Left colon (tissue), 2 donors: Measurements from ENCODE around the gene TMEM43. TPM values are rescaled to one million over a fixed set of nuclear protein-coding genes. Genes with fewer than 3 reads are reported as not detected.
"Not testable (repeated sequence)": the region's sequence is repeated elsewhere in the genome, so short reads cannot be mapped to it uniquely, and the experiment has no call there.

Experiments
- ATAC-seq: fragments of 200-7000 bp; cut with Tn5 transposase; one replicate; pipeline ENCODE4 v1.9.1; 2020; ENCODE audit warnings: mild to moderate bottlenecking, moderate library complexity
- DNase-seq, 2 donors: peaks; one replicate each; pipeline ENCODE4 v3.0.0-alpha.2; 2020
- intact Hi-C, 2 donors: fragments of 100-400 bp; cut with DNase I in 1 of 2; cut with micrococcal nuclease in 1 of 2; formaldehyde crosslinking; loops; one replicate each; pipeline versions ENCODE4 v1.11.2 to v1.14.0; 2022; cut with DNase I, micrococcal nuclease
- long read RNA-seq: library from polyadenylated mRNA; unstranded; transcript quantifications from one replicate; pipeline ENCODE4 v2.0.0, GENCODE V29; 2021
- total RNA-seq, 2 donors: library from RNA; stranded (reverse); fragmentation: NEBNext Ultra II Directional; extraction: Animal tissue kit (Norgen Biotek cat#: 25700); gene quantifications; one replicate each; pipeline ENCODE4 v1.2.1, GENCODE V29; 2021
- donor health status: DM: no; HTN: no; CAD: no.
- donor health status: DM: yes; HTN: yes; CAD: no.

TMEM43 gene
- total RNA-seq: 10 to 100 TPM; 25.3 to 29.2 TPM
- long read RNA-seq, transcript TMEM43-201 (12 exons, 3,341 nt): major isoform, 41 of 58 reads
- long read RNA-seq, partial matches to known transcripts: 13 of 58 reads
- long read RNA-seq, other reads (novel, unspliced or antisense): 4 of 58 reads

GRCh38 chr3:14124615-14125192, at the start of gene TMEM43, which contains the start of gene CHCHD4:
Gene TMEM43 (plus strand): TSS chr3:14125052. CDS start chr3:14125194, 142 bp downstream.
Gene CHCHD4 (minus strand): TSS chr3:14124870. CDS start chr3:14124676, 194 bp downstream.
- peak; percentile 99 to 100 for DNase-seq
- intact Hi-C loops: loop anchor here in 1 of 2 donors (5.0 to 10.0 kb wide), 2 partner anchors 53 to 230 kb away; partner anchors contain the start of genes LSM3 and XPC
- peak; percentile 85 for ATAC-seq

GRCh38 chr3:14075233-14075632, 49.6 kb upstream of the TMEM43 start:
- ATAC-seq, DNase-seq, intact Hi-C loops: not testable (repeated sequence)

GRCh38 chr3:14077310-14077709, 47.5 kb upstream of the TMEM43 start:
- DNase-seq: no peak
- ATAC-seq: no peak

GRCh38 chr3:14082108-14082657, 42.7 kb upstream of the TMEM43 start:
- intact Hi-C loops: no loop called here
- ATAC-seq (no peak), DNase-seq (no peak)

More at GRCh38 chr3:14077310-14077709, 47.5 kb upstream of the TMEM43 start:
- intact Hi-C loops: no loop called here

GRCh38 chr3:14087461-14087860, 37.4 kb upstream of the TMEM43 start:
- DNase-seq, ATAC-seq, intact Hi-C loops: not testable (repeated sequence)

- intact Hi-C loops, DNase-seq, ATAC-seq: not testable (repeated sequence)
Observed at GRCh38 chr3:14091959-14092358, 32.9 kb upstream of the TMEM43 start.

- ATAC-seq (no peak), DNase-seq (no peak)
- intact Hi-C loops: no loop called here
Observed at GRCh38 chr3:14092464-14092863, 32.4 kb upstream of the TMEM43 start.

GRCh38 chr3:14093831-14094230, 31.0 kb upstream of the TMEM43 start:
- DNase-seq (no peak), ATAC-seq (no peak)
- intact Hi-C loops: no loop called here

- intact Hi-C loops: no loop called here
- ATAC-seq: no peak
Observed at GRCh38 chr3:14096742-14097141, 28.1 kb upstream of the TMEM43 start.

GRCh38 chr3:14097616-14098391, 27.0 kb upstream of the TMEM43 start:
- no peak for DNase-seq
- no peak for ATAC-seq
- intact Hi-C loops: no loop called here

More at GRCh38 chr3:14096742-14097141, 28.1 kb upstream of the TMEM43 start:
- DNase-seq: no peak

- ATAC-seq, DNase-seq, intact Hi-C loops: not testable (repeated sequence)
Observed at GRCh38 chr3:14109821-14110220, 15.0 kb upstream of the TMEM43 start.

GRCh38 chr3:14110699-14111098, 14.2 kb upstream of the TMEM43 start:
- no peak for ATAC-seq
- DNase-seq: no peak
- intact Hi-C loops: no loop called here

- DNase-seq (no peak), ATAC-seq (peak; percentile 87)
- intact Hi-C loops: no loop called here
Observed at GRCh38 chr3:14113965-14114635, 10.8 kb upstream of the TMEM43 start.

- intact Hi-C loops: no loop called here
- DNase-seq: no peak
- no peak for ATAC-seq
Observed at GRCh38 chr3:14117468-14118399, 7.1 kb upstream of the TMEM43 start.

GRCh38 chr3:14118400-14119381, 6.2 kb upstream of the TMEM43 start:
- intact Hi-C loops: no loop called here
- DNase-seq (no peak), ATAC-seq (no peak)

- intact Hi-C loops: loop anchor here in 1 of 2 donors (10.0 kb wide), 1 partner anchor 225 kb away; no protein-coding TSS in a partner anchor
- DNase-seq: no peak
- ATAC-seq: no peak
Observed at GRCh38 chr3:14119651-14120050, 5.2 kb upstream of the TMEM43 start.
